IPS DF 4.7 (cell line): ENCODE results near the gene TRAT1.

Source experiments
- DNase-seq: peaks from one replicate; pipeline ENCODE4 v3.0.0-alpha.2; 2013; ENCODE audit warnings: low spot score; ENCODE audit errors: extremely low read depth

TRAT1 gene

DNA sequence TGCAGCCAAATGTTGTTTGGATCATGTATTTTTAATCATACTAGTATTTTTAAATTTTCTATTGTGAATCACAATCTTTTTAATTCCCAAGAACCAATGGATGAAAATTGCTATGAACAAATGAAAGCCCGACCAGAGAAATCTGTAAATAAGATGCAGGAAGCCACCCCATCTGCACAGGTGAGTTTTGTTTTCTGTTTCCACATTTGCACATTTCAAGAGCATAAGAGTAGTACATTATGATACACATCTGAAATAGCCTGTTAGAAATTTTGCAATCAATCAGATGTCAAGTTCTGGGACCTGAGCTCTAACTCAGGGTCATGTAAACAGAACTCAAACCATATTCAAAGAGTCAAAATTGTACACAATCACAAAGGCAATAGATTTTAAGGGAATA lies 26.5 kb downstream of the TRAT1 start:
- no peak for DNase-seq

DNA sequence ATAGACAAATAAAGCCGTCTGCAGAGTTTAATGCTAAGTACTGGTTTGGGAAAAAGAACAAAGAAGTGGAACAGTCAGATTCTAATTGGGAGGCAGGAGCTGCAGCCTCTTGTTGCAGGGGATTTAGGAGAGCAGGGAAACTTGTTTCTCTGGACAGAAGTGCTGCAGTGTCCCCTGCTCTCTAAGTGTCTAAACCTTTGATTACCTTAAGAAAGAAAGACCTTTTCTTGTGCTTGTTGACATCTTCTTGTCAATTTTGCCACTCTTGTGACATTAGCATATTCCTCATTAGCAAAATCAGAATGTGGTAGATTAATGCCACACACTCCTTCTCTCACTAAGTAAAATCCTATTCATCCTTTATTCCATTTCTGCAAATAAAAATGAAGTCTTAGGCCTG lies 38.8 kb downstream of the TRAT1 start:
- DNase-seq: no peak

GRCh38 chr3:108862865-108863798 lies 40.5 kb downstream of the TRAT1 start:
- no peak for DNase-seq

DNA sequence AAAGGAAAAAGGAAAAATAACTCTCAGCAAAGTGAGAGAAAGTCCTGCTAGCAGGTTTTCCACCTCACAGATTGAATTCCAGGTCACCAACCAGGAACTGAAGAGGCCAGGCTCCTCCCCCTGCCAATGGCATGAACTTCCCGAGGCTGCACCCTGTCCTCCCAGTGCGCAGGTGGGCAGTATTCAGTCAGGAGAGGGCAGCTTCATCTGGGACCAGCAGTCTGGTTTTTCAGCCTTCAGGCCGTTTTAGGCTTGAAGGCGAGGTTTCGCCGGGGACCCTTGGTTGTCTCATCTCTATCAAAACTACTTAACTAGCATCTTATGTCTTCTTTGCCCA lies 41.2 kb downstream of the TRAT1 start:
- no peak for DNase-seq

GRCh38 chr3:108877901-108878300 lies 55.3 kb downstream of the TRAT1 start:
- DNase-seq: no peak

- no peak for DNase-seq
Measured at GRCh38 chr3:108879915-108880314, 57.3 kb downstream of the TRAT1 start.

- no peak for DNase-seq
Measured at GRCh38 chr3:108882762-108883161, 60.2 kb downstream of the TRAT1 start.

- no peak for DNase-seq
Measured at GRCh38 chr3:108883373-108883772, 60.8 kb downstream of the TRAT1 start.

GRCh38 chr3:108887121-108887520 lies 64.5 kb downstream of the TRAT1 start:
- DNase-seq: no peak

DNA sequence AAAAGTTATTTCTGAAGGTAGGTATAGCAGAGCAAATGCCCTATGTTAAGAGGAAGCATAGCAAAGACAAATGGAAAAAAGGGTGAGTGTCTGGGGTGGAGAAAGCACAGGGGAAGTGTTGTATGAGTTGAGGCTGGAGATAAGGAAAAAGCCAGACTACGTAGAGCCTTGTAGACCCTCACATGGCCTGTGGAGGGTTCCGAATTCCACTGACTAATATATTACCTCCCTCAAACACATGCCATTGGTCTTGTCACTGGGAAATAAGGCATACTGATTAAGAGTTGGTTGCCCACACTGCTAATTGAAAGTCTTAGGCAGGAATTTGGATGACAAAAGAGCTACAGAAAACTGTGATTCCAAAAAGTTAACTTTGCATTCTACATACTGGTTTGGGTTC lies 65.2 kb downstream of the TRAT1 start:
- DNase-seq: no peak

- no peak for DNase-seq
Measured at GRCh38 chr3:108891833-108892232, 69.2 kb downstream of the TRAT1 start.

- no peak for DNase-seq
Measured at GRCh38 chr3:108894981-108895380, 72.4 kb downstream of the TRAT1 start.

GRCh38 chr3:108897883-108898282 lies 75.3 kb downstream of the TRAT1 start:
- DNase-seq: no peak

GRCh38 chr3:108899530-108899929 lies 76.9 kb downstream of the TRAT1 start:
- DNase-seq: no peak
